ENCODE data around the gene UBE2H. TPM values are rescaled to one million over a fixed set of nuclear protein-coding genes. Genes with fewer than 3 reads are reported as not detected.

Gene UBE2H
- polyA plus RNA-seq, 1 of the 3 experiments (the other 2 are of a cell fraction): 129 TPM

- H3K9me3 ChIP-seq: no peaks in the 10 kb centered on the region
- no peak overlapping the region for H3K4me3 ChIP-seq (ENCODE audit: low read depth in 2 of 2, low read length in 1 of 2)
- no peaks in the 10 kb centered on the region for H3K9me2 ChIP-seq
- no peak overlapping the region for H3K4me2 ChIP-seq
- H3K27me3 ChIP-seq (ENCODE audit: insufficient read depth): no peaks in the 10 kb centered on the region
- POLR2A ChIA-PET: no interaction called here
- peaks cover 18 to 29% of the 10 kb centered on the region in 2 experiments for H3K4me1 ChIP-seq (ENCODE audit: control insufficient read depth in 1 of 2, insufficient read depth in 2 of 2, low read depth in 1 of 2, low read length in 1 of 2)
- H3F3A ChIP-seq (replicated peaks; ENCODE audit: insufficient read depth): peaks cover 40% of the 10 kb centered on the region
- no peak overlapping the region for H3K9ac ChIP-seq
- no peak for DNase-seq
- no peaks in the 10 kb centered on the region; the same call in 1 of the 2 replicates for H4K20me1 ChIP-seq (ENCODE audit: insufficient read depth)
- H3K79me2 ChIP-seq (ENCODE audit: insufficient read depth): peaks cover 94% of the 10 kb centered on the region
- H3K36me3 ChIP-seq (replicated peaks in 1 of 2; ENCODE audit: control insufficient read depth in 1 of 2, insufficient read depth in 2 of 2, low read length in 1 of 2): peaks cover 10 to 47% of the 10 kb centered on the region in 2 experiments
- 94% methylated on average over 5 of the region's 5 CpGs for WGBS (ENCODE audit: low lambda C conversion rate)
- H2AFZ ChIP-seq (ENCODE audit: low read depth): no peak overlapping the region
- H3K27ac ChIP-seq (ENCODE audit: low read depth in 2 of 2, low read length in 1 of 2): no peak overlapping the region
- no peak for TF ChIP-seq RAD21 (IDR thresholded peaks at IDR 0.05; ENCODE audit: low read length)
- TF ChIP-seq MAX (IDR thresholded peaks at IDR 0.05; ENCODE audit: low read depth): no peak
- no peak for TF ChIP-seq SMC3 (IDR thresholded peaks at IDR 0.05; ENCODE audit: low read depth, low read length)
- TF ChIP-seq CTCF (IDR thresholded peaks at IDR 0.05): no peak
- no peak for TF ChIP-seq ELF1 (IDR thresholded peaks at IDR 0.05)
- TF ChIP-seq FOSL2 (IDR thresholded peaks at IDR 0.05; ENCODE audit: borderline replicate concordance, low read depth): no peak
- TF ChIP-seq TEAD4 (IDR thresholded peaks at IDR 0.05; ENCODE audit: borderline replicate concordance, insufficient read depth): no peak
- TF ChIP-seq RCOR1 (IDR thresholded peaks at IDR 0.05; ENCODE audit: low read length): no peak
- TF ChIP-seq FOXM1 (IDR thresholded peaks at IDR 0.05; ENCODE audit: low read depth): no peak
- no peak for TF ChIP-seq ZBTB33 (IDR thresholded peaks at IDR 0.05; ENCODE audit: borderline replicate concordance, low read depth)
- no peak for TF ChIP-seq NRF1 (IDR thresholded peaks at IDR 0.05; ENCODE audit: low read depth, low read length)
- TF ChIP-seq EZH2phosphoT487 (IDR thresholded peaks at IDR 0.05; ENCODE audit: borderline replicate concordance, low read depth): no peak
- no peak for TF ChIP-seq FOXJ3 (CRISPR knock-in tag; IDR thresholded peaks at IDR 0.05)
- no peak for TF ChIP-seq REST (IDR thresholded peaks at IDR 0.05; ENCODE audit: low read depth, low read length)
- no peak for TF ChIP-seq MXI1 (IDR thresholded peaks at IDR 0.05; ENCODE audit: low read depth, low read length)
- TF ChIP-seq SIN3A (IDR thresholded peaks at IDR 0.05; ENCODE audit: borderline replicate concordance, low read depth, low read length): no peak
- TF ChIP-seq RFX5 (IDR thresholded peaks at IDR 0.05; ENCODE audit: low read length): no peak
- no peak for TF ChIP-seq CHD2 (IDR thresholded peaks at IDR 0.05; ENCODE audit: low read length, partially characterized antibody)
- CTCF ChIA-PET: interaction anchor here (0.6 kb wide), 1 partner anchor 12 kb away, joined by 3 read pairs; no protein-coding TSS in a partner anchor
Observed at GRCh38 chr7:129884495-129884894, 68.3 kb downstream of the UBE2H start.

All from SK-N-SH (cell line).